OCI-LY7 (cell line): ENCODE results near the gene USP30. TPM values are rescaled to one million over a fixed set of nuclear protein-coding genes. Genes with fewer than 3 reads are reported as not detected.

Experiments used
- BruUV-seq: library from RNA; stranded (reverse); fragments of 400-500 nt; replicated peaks from 2 replicates; lab custom pipeline; 2021; lab: Mats Ljungman, UMichigan
- CTCF ChIA-PET: fragments of 300-600 bp; sonication (Branson Sonifier 250); formaldehyde crosslinking; loops from one replicate; lab custom pipeline; 2022; ENCODE audit warnings: antibody characterized with exemption; ENCODE audit not compliant: unreplicated experiment; lab: Charles Lee
- POLR2A ChIA-PET: fragments of 300-600 bp; sonication (Branson Sonifier 250); formaldehyde crosslinking; loops from one replicate; lab custom pipeline; 2022; ENCODE audit warnings: antibody characterized with exemption; lab: Charles Lee
- DNase-seq: peaks from one replicate; pipeline ENCODE4 v3.0.0-alpha.2; 2015; ENCODE audit warnings: low spot score
- H2AFZ ChIP-seq: fragments of 200-600 bp; sonication (generic), shearing (Covaris generic); 2 replicates; pipeline ENCODE4 v1.6.1; 2014; ENCODE audit warnings: mild to moderate bottlenecking, antibody characterized with exemption, low read length, moderate library complexity
- H3K27ac ChIP-seq: fragments of 200-600 bp; sonication (generic); 2 replicates; pipeline ENCODE4 v1.5.1; 2014; ENCODE audit warnings: mixed run types, low read depth, mild to moderate bottlenecking, moderate library complexity, low read length, inconsistent platforms; ENCODE audit not compliant: poor library complexity, severe bottlenecking
- H3K36me3 ChIP-seq: fragments of 200-600 bp; sonication (generic); 2 replicates; pipeline ENCODE4 v1.6.1; 2014; ENCODE audit warnings: mild to moderate bottlenecking, antibody characterized with exemption, low read length, moderate library complexity, mixed read lengths; ENCODE audit not compliant: insufficient read depth
- H3K4me1 ChIP-seq: fragments of 200-600 bp; sonication (generic); 2 replicates; pipeline ENCODE4 v1.5.1; 2014; ENCODE audit warnings: mild to moderate bottlenecking, low read length; ENCODE audit not compliant: insufficient read depth, poor library complexity, severe bottlenecking
- H3K4me2 ChIP-seq: fragments of 200-600 bp; sonication (generic); 2 replicates; pipeline ENCODE4 v1.6.1; 2014; ENCODE audit warnings: mild to moderate bottlenecking, low read length
- H3K4me3 ChIP-seq: fragments of 200-600 bp; sonication (generic); 2 replicates; pipeline ENCODE4 v1.5.1; 2014; ENCODE audit warnings: mild to moderate bottlenecking, low read depth, low read length; ENCODE audit not compliant: poor library complexity, severe bottlenecking
- H3K79me2 ChIP-seq: fragments of 200-600 bp; sonication (generic); 2 replicates; pipeline ENCODE4 v1.6.1; 2016; ENCODE audit warnings: low read depth, mild to moderate bottlenecking, low read length, moderate library complexity, mixed read lengths; ENCODE audit not compliant: insufficient read depth
- H3K9me2 ChIP-seq: fragments of 200-600 bp; sonication (generic); 2 replicates; pipeline ENCODE4 v1.6.1; 2016; ENCODE audit warnings: mild to moderate bottlenecking, low read length, mixed read lengths; ENCODE audit not compliant: insufficient read depth
- H3K9me3 ChIP-seq: fragments of 200-600 bp; sonication (generic); 2 replicates; pipeline ENCODE4 v1.6.1; 2014; ENCODE audit warnings: mild to moderate bottlenecking, mixed run types, low read length, mixed read lengths
- H4K20me1 ChIP-seq: fragments of 200-600 bp; sonication (generic); 2 replicates; pipeline ENCODE4 v1.6.1; 2014; ENCODE audit warnings: mild to moderate bottlenecking, antibody characterized with exemption, low read length, moderate library complexity, mixed read lengths; ENCODE audit not compliant: insufficient read depth
- CTCF ChIP-seq: fragments of 200-600 bp; sonication (generic); conservative IDR thresholded peaks from 2 replicates; pipeline ENCODE4 v1.5.1; 2014; ENCODE audit warnings: mild to moderate bottlenecking, antibody characterized with exemption, low read length, moderate library complexity, mixed read lengths
- EZH2phosphoT487 ChIP-seq: fragments of 200-600 bp; sonication (generic); IDR thresholded peaks from 2 replicates; pipeline ENCODE4 v1.6.1; 2018; ENCODE audit warnings: low read depth, borderline replicate concordance, mild to moderate bottlenecking, mixed run types, antibody characterized with exemption, low read length, moderate library complexity, mixed read lengths
- intact Hi-C: fragments of 100-400 bp; cut with micrococcal nuclease; formaldehyde crosslinking; loops from one replicate; pipeline ENCODE4 v1.10.0; 2022; ENCODE audit not compliant: unreplicated experiment
- total RNA-seq, 2 experiments: library from RNA; depleted of rRNA in 1 of 2; stranded (reverse); fragments of >200 nt in 1 of 2; shearing (Covaris generic) in 1 of 2; gene quantifications; 2 replicates each; pipeline ENCODE4 v1.2.3, GENCODE V29; 2014 to 2022

Gene USP30
- total RNA-seq, 2 experiments from 2014 or later: 15.7 to 36.2 TPM

DNA sequence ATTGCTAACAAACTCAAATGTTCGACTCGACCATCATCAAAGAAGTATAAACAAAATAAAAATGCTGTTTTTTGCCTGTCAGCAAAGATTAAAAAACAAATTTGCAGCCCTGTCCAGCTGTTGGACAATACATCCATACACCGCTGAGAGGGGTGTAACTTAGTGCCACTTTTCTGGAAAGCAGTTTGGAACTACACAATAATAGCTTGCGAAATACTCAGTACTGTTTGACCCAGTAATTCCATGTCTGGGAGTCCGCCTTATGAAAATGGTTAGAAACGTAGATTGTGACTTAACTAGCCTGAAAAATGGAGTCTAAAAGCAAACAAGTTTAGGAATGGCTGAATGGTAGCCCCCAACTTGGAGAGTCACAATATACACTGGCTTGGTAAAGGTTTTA is 6.4 kb downstream of the USP30 start:
- DNase-seq: no peak
- H2AFZ ChIP-seq: no peak overlapping the region
- no peak for TF ChIP-seq EZH2phosphoT487
- TF ChIP-seq CTCF: no peak
- BruUV-seq: no TSS peak
- H3K27ac ChIP-seq: peak overlapping the region; percentile 94
- CTCF ChIA-PET: no interaction called here
- H3K4me1 ChIP-seq: peaks cover 88% of the 10 kb centered on the region
- H3K79me2 ChIP-seq: peaks cover 37% of the 10 kb centered on the region
- no peak overlapping the region for H3K4me2 ChIP-seq
- intact Hi-C loops: no loop called here
- H3K9me3 ChIP-seq: peaks cover 7% of the 10 kb centered on the region
- H4K20me1 ChIP-seq: no peaks in the 10 kb centered on the region
- POLR2A ChIA-PET: interaction anchor here (0.7 kb wide), 1 partner anchor 256 kb away, joined by 4 read pairs; no protein-coding TSS in a partner anchor
- no peak overlapping the region for H3K4me3 ChIP-seq
- no peaks in the 10 kb centered on the region for H3K9me2 ChIP-seq
- H3K36me3 ChIP-seq: peaks cover 56% of the 10 kb centered on the region

DNA sequence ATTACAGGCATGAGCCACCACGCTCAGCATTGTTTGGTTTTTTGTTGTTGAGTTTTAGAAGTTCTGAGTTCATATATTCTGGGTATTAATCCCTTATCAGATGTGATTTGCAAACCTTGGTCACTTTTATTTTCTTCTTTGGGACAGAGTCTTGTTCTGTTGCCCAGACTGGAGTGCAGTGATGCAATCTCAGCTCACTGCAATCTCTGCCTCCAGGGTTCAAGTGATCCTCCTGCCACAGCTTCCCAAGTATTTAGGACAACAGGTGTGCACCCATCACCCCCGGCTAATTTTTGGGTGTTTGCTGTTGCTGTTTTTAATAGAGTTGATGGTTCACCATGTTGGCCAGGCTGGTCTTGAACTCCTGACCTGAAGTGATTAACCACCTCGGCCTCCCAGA is 11.8 kb downstream of the USP30 start:
- no TSS peak for BruUV-seq

DNA sequence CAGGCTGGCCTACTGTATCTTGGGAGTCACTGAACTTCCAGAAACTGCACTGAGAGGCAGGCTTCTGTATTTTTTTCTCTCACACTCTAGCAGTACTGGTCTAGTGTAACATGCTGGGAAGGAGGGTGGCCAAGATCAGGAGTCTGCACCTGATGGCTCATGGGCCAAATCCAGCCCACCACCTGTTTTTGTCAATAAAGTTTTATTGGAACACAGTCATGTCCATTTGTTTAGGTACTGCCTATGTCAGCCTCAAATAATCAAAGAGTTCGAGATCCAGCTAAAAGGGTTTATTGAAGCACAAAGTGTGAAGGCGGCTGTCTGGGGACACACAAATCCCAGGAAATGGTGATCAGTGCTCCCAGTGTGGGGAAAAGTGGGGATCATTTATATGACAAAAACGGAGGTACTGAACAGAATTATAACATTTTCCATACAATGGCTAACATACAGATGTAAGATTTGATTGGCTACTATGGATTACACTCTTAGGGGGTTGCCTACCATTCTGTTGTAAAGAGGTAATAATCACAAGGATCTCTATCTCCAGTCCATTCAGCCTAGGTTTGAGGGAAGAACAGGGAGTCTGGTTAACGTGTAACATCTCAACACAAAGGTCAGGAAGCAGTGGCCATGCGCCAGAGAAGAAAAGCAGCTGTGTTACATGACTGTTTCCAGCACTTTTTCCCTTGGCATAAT is 12.9 kb downstream of the USP30 start:
- TF ChIP-seq CTCF: no peak
- no peak for DNase-seq
- Histone ChIP-seq H3K4me2 (no peak overlapping the region), H3K4me1 (peaks cover 63% of the 10 kb centered on the region), H4K20me1 (no peaks in the 10 kb centered on the region), H2AFZ (no peak overlapping the region; the same call in 1 of the 2 replicates), H3K27ac (peak overlapping the region; percentile 94), H3K9me3 (peaks cover 16% of the 10 kb centered on the region), H3K79me2 (peaks cover 7% of the 10 kb centered on the region; the same call in 1 of the 2 replicates), H3K9me2 (no peaks in the 10 kb centered on the region), H3K4me3 (no peak overlapping the region), H3K36me3 (peaks cover 65% of the 10 kb centered on the region)
- BruUV-seq: no TSS peak
- ChIA-PET POLR2A (interaction anchor here (1.0 to 1.3 kb wide), 2 partner anchors 12 to 20 kb away, joined by 3 to 5 read pairs; no protein-coding TSS in a partner anchor), CTCF (no interaction called here)
- intact Hi-C loops: no loop called here

More for the DNA sequence above, 11.8 kb downstream of the USP30 start:
- Histone ChIP-seq H3K4me3 (no peak overlapping the region), H3K36me3 (peaks cover 63% of the 10 kb centered on the region), H2AFZ (no peak overlapping the region), H3K27ac (peak overlapping the region; percentile 94), H3K79me2 (peaks cover 8% of the 10 kb centered on the region; the same call in 1 of the 2 replicates), H4K20me1 (no peaks in the 10 kb centered on the region), H3K9me3 (peaks cover 16% of the 10 kb centered on the region), H3K4me1 (peaks cover 74% of the 10 kb centered on the region), H3K9me2 (no peaks in the 10 kb centered on the region), H3K4me2 (peak overlapping the region; percentile 14)
- TF ChIP-seq EZH2phosphoT487: no peak
- intact Hi-C loops: loop anchor here (5.0 kb wide), 1 partner anchor 502 kb away; the partner anchor contains the start of genes ISCU and SART3
- CTCF ChIA-PET: no interaction called here
- POLR2A ChIA-PET: interaction anchor here (0.6 to 1.4 kb wide), 6 partner anchors 10 to 428 kb away, joined by 3 to 5 read pairs (median 3); no protein-coding TSS in a partner anchor
- DNase-seq: no peak
